HG03460 (cell line): Measurements from ENCODE around the gene PRIMA1.
"Not testable (repeated sequence)": the region's sequence is repeated elsewhere in the genome, so short reads cannot be mapped to it uniquely, and the experiment has no call there.

ENCODE experiments used
- ATAC-seq: cut with Tn5 transposase; IDR thresholded peaks from one replicate; pipeline ENCODE4 v1.9.1; 2021; ENCODE audit not compliant: unreplicated experiment

The PRIMA1 gene

GRCh38 chr14:93788293-93788542, at the start of gene PRIMA1:
TSS of gene PRIMA1 (minus strand) at chr14:93788485. CDS start at chr14:93787718, 767 bp downstream.
- ATAC-seq = no peak

GRCh38 chr14:93834699-93835371, 46.5 kb upstream of the PRIMA1 start:
- ATAC-seq = no peak

GRCh38 chr14:93832665-93833064, 44.4 kb upstream of the PRIMA1 start:
- ATAC-seq = no peak

GRCh38 chr14:93832081-93832480, 43.8 kb upstream of the PRIMA1 start:
- ATAC-seq = no peak

GRCh38 chr14:93830753-93831461, 42.6 kb upstream of the PRIMA1 start:
- ATAC-seq = no peak

- no peak for ATAC-seq
These were observed 41.7 kb upstream of the PRIMA1 start for GRCh38 chr14:93829839-93830481.

- ATAC-seq = no peak
These were observed 36.9 kb upstream of the PRIMA1 start for GRCh38 chr14:93825235-93825553.

GRCh38 chr14:93824518-93825234, 36.4 kb upstream of the PRIMA1 start:
- ATAC-seq = no peak

- ATAC-seq = no peak
These were observed 35.8 kb upstream of the PRIMA1 start for GRCh38 chr14:93824076-93824475.

GRCh38 chr14:93821051-93821450, 32.8 kb upstream of the PRIMA1 start:
- ATAC-seq = no peak

- ATAC-seq = no peak
These were observed 30.6 kb upstream of the PRIMA1 start for GRCh38 chr14:93818857-93819256.

GRCh38 chr14:93811676-93812075, 23.4 kb upstream of the PRIMA1 start:
- ATAC-seq = no peak

- no peak for ATAC-seq
These were observed 22.7 kb upstream of the PRIMA1 start for GRCh38 chr14:93811020-93811419.

- ATAC-seq = not testable (repeated sequence)
These were observed 21.5 kb upstream of the PRIMA1 start for GRCh38 chr14:93809491-93810420.

- no peak for ATAC-seq
These were observed 16.4 kb upstream of the PRIMA1 start for GRCh38 chr14:93804654-93805053.

- no peak for ATAC-seq
These were observed 15.4 kb upstream of the PRIMA1 start for GRCh38 chr14:93803408-93804318.

GRCh38 chr14:93799989-93800921, 12.0 kb upstream of the PRIMA1 start:
- no peak for ATAC-seq

- ATAC-seq = no peak
These were observed 11.3 kb upstream of the PRIMA1 start for GRCh38 chr14:93799617-93799988.

GRCh38 chr14:93797536-93797935, 9.3 kb upstream of the PRIMA1 start:
- no peak for ATAC-seq
